Measurements from ENCODE around the gene ELF1. TPM values are rescaled to one million over a fixed set of nuclear protein-coding genes. Genes with fewer than 3 reads are reported as not detected.

ELF1 gene
- total and polyA plus RNA-seq, 2 of the 8 experiments (the other 6 are each of a cell fraction or from before 2014, with no cell fraction given), result 5.6 to 18.2 TPM

GRCh38 chr13:41039746-41040145 is 20.6 kb upstream of the ELF1 start (continued):
- TF ChIP-seq EP300 (IDR thresholded peaks at IDR 0.05; ENCODE audit: borderline replicate concordance in 1 of 2, low read depth in 2 of 2, low read length in 2 of 2) (no peak), SIX5 (IDR thresholded peaks at IDR 0.05; ENCODE audit: low read depth, low read length) (no peak), EGR1 (IDR thresholded peaks at IDR 0.05; ENCODE audit: borderline replicate concordance, low read depth, low read length) (no peak), JUN (IDR thresholded peaks at IDR 0.05; ENCODE audit: low read depth, low read length) (no peak), MAX (IDR thresholded peaks at IDR 0.05) (no peak), POU5F1 (IDR thresholded peaks at IDR 0.05; ENCODE audit: low read depth, low read length) (no peak), GABPA (IDR thresholded peaks at IDR 0.05; ENCODE audit: borderline replicate concordance, insufficient read depth, low read length) (no peak), ATF2 (IDR thresholded peaks at IDR 0.05; ENCODE audit: low read length) (no peak), RNF2 (IDR thresholded peaks at IDR 0.05; ENCODE audit: borderline replicate concordance, low read depth, low read length, missing control alignments, poor library complexity, severe bottlenecking) (no peak), USF2 (IDR thresholded peaks at IDR 0.05; ENCODE audit: low read length) (no peak), EZH2 (IDR thresholded peaks at IDR 0.05; ENCODE audit: low read depth, low read length, severe bottlenecking) (no peak), CTBP2 (IDR thresholded peaks at IDR 0.05; ENCODE audit: borderline replicate concordance, insufficient read depth, insufficient read length, low read length) (no peak)
